OCI-M1 (cell line): ENCODE data around the gene DLX1.
"Not testable (repeated sequence)": the region's sequence is repeated elsewhere in the genome, so short reads cannot be mapped to it uniquely, and the experiment has no call there.

Source experiments
- DNase-seq: peaks from one replicate; lab custom pipeline; 2025; lab: John Stamatoyannopoulos, UW

The DLX1 gene

GRCh38 chr2:172114579-172114978, 29.3 kb downstream of the DLX1 start:
- no peak for DNase-seq

GRCh38 chr2:172116107-172116506, 30.8 kb downstream of the DLX1 start:
- no peak for DNase-seq

- DNase-seq = no peak
Observed at GRCh38 chr2:172119089-172119488, 33.8 kb downstream of the DLX1 start.

GRCh38 chr2:172120118-172120517, 34.8 kb downstream of the DLX1 start:
- DNase-seq = no peak

GRCh38 chr2:172128484-172128883, 43.2 kb downstream of the DLX1 start:
- no peak for DNase-seq

GRCh38 chr2:172129404-172129803, 44.1 kb downstream of the DLX1 start:
- peak; percentile 18 for DNase-seq

GRCh38 chr2:172131713-172132555, 46.6 kb downstream of the DLX1 start:
- no peak for DNase-seq

- DNase-seq = no peak
Observed at GRCh38 chr2:172134270-172134669, 49.0 kb downstream of the DLX1 start.

- no peak for DNase-seq
Observed at GRCh38 chr2:172135446-172135845, 50.1 kb downstream of the DLX1 start.

- DNase-seq = no peak
Observed at GRCh38 chr2:172137109-172137508, 51.8 kb downstream of the DLX1 start.

- no peak for DNase-seq
Observed at GRCh38 chr2:172137943-172138342, 52.6 kb downstream of the DLX1 start.

GRCh38 chr2:172138727-172139126, 53.4 kb downstream of the DLX1 start:
- not testable (repeated sequence) for DNase-seq
